ENCODE measurements around the gene CLIP4. TPM values are rescaled to one million over a fixed set of nuclear protein-coding genes. Genes with fewer than 3 reads are reported as not detected.

Gene CLIP4
- total and polyA plus RNA-seq, 2 donors, result 12.5 to 28.2 TPM

DNA sequence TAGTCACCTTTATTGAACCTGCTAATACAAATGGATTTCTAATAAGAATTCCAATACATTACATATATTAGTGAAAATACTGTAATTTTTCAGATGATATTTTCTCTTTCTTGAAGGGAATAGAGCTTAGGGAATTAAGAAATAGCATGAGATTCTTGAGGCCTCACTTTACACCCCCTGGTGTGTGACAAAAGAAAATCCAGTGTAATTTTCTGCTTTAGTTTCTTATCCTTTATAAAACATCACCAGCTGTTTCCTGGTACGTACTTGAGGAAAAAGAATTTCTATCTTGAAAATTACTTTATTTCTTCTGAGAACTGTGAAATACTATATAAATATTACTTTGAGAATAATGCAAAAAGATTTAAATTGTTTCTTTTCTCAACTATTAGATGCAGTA is 71.6 kb downstream of the CLIP4 start:
- Histone ChIP-seq H3K27me3 (ENCODE audit: control insufficient read depth in 2 of 2, insufficient read depth in 1 of 2, low read length in 1 of 2) (no peaks in the 10 kb centered on the region), H3K9me3 (ENCODE audit: control insufficient read depth in 2 of 2, insufficient read depth in 1 of 2, low read length in 1 of 2) (peaks cover 2 to 5% of the 10 kb centered on the region in 2 donors), H3K36me3 (ENCODE audit: control insufficient read depth in 2 of 2, insufficient read depth in 2 of 2, low read length in 1 of 2) (peaks cover 0 to 4% of the 10 kb centered on the region in 2 donors), H3K27ac (ENCODE audit: low read depth in 1 of 2, low read length in 1 of 2) (no peak overlapping the region), H3K4me3 (ENCODE audit: low read length in 2 of 2) (no peak overlapping the region), H3K4me1 (ENCODE audit: control insufficient read depth in 2 of 2, insufficient read depth in 2 of 2, low read length in 2 of 2) (peaks cover 16 to 24% of the 10 kb centered on the region in 2 donors)
- no peak for DNase-seq (ENCODE audit: low read depth in 6 of 9, low spot score in 9 of 9)
- WGBS, result 99% methylated on average over 1 of the region's 1 CpG

DNA sequence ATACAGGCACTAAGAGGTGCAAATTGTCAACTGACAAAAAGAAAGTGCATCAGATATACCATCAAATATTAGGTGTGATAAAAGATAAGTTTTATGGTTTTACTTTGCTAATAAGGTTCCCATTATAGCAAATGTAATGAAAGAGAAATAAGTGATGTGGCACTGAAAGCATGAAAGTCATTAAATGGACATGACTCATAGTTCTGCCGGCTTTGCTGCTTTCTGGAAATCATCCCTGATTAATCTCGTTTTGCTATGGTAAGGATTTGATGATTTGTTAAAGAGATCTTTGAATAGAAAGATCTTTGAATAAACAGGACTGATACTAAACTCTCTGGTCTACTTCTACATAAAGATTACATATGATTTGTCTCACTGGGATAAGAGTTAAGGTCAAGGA is 72.7 kb downstream of the CLIP4 start:
- H3K9me3 ChIP-seq (ENCODE audit: control insufficient read depth in 2 of 2, insufficient read depth in 1 of 2, low read length in 1 of 2), result peaks cover 2 to 5% of the 10 kb centered on the region in 2 donors
- no peak for DNase-seq (ENCODE audit: low read depth in 6 of 9, low spot score in 9 of 9)
- WGBS, result 96% methylated on average over 2 of the region's 2 CpGs
- no peak overlapping the region for H3K27ac ChIP-seq (ENCODE audit: low read depth in 1 of 2, low read length in 1 of 2)
- no peaks in the 10 kb centered on the region for H3K27me3 ChIP-seq (ENCODE audit: control insufficient read depth in 2 of 2, insufficient read depth in 1 of 2, low read length in 1 of 2)
- peaks cover 17 to 29% of the 10 kb centered on the region in 2 donors for H3K4me1 ChIP-seq (ENCODE audit: control insufficient read depth in 2 of 2, insufficient read depth in 2 of 2, low read length in 2 of 2)
- H3K4me3 ChIP-seq (ENCODE audit: low read length in 2 of 2), result no peak overlapping the region
- peaks cover 0 to 4% of the 10 kb centered on the region in 2 donors for H3K36me3 ChIP-seq (ENCODE audit: control insufficient read depth in 2 of 2, insufficient read depth in 2 of 2, low read length in 1 of 2)

DNA sequence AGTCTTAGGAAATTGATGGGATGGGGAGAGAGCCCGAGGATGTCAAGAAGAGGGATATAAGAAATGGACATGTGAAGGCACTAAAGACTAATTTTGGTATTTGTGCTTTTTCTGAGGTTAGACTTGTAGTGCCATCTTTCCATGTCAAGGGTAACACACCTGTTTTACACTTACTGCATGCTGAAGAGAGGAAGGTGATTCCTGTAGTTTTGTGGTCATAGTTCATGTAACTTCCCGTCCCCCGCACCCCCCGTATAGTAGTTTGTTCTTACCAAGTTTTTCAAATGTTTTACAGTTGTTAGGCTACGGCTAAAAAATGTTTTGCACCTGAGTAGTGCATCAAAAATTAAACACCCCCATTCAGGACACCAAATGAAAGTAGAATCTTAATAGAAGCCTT is 73.8 kb downstream of the CLIP4 start:
- 2% methylated on average over 5 of the region's 5 CpGs for WGBS
- H3K36me3 ChIP-seq (ENCODE audit: control insufficient read depth in 2 of 2, insufficient read depth in 2 of 2, low read length in 1 of 2), result peaks cover 0 to 4% of the 10 kb centered on the region in 2 donors
- H3K27ac ChIP-seq (ENCODE audit: low read depth in 1 of 2, low read length in 1 of 2), result peak overlapping the region; percentile 48 to 76
- peaks cover 2 to 5% of the 10 kb centered on the region in 2 donors for H3K9me3 ChIP-seq (ENCODE audit: control insufficient read depth in 2 of 2, insufficient read depth in 1 of 2, low read length in 1 of 2)
- H3K27me3 ChIP-seq (ENCODE audit: control insufficient read depth in 2 of 2, insufficient read depth in 1 of 2, low read length in 1 of 2), result no peaks in the 10 kb centered on the region
- no peak overlapping the region for H3K4me3 ChIP-seq (ENCODE audit: low read length in 2 of 2)
- DNase-seq (ENCODE audit: low read depth in 6 of 9, low spot score in 9 of 9), result peak in 7 of 9 donors; percentile 50 to 90 (median 76)
- peaks cover 18 to 29% of the 10 kb centered on the region in 2 donors for H3K4me1 ChIP-seq (ENCODE audit: control insufficient read depth in 2 of 2, insufficient read depth in 2 of 2, low read length in 2 of 2)

DNA sequence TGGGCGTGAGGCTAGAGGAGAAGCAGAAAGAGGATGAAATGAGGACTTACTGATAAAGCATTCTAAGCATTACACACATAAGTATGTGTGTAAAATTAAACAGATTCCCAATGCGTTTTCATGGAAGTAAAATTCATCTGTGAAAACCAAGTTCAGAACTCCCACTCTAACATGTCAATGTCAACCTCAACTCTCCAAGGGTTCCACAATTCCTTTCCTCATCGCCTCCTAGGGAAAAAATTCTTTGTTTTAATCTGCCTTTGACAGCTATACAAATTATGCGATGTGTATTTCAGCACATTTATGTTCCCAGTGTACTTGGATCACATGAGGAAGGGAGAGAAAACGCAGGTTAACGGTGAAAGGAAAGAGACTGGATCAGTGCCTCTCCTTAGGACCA is 76.6 kb downstream of the CLIP4 start:
- Histone ChIP-seq H3K36me3 (ENCODE audit: control insufficient read depth in 2 of 2, insufficient read depth in 2 of 2, low read length in 1 of 2) (peaks cover 0 to 4% of the 10 kb centered on the region in 2 donors), H3K4me3 (ENCODE audit: low read length in 2 of 2) (no peak overlapping the region), H3K27ac (ENCODE audit: low read depth in 1 of 2, low read length in 1 of 2) (no peak overlapping the region), H3K27me3 (ENCODE audit: control insufficient read depth in 2 of 2, insufficient read depth in 1 of 2, low read length in 1 of 2) (no peaks in the 10 kb centered on the region), H3K9me3 (ENCODE audit: control insufficient read depth in 2 of 2, insufficient read depth in 1 of 2, low read length in 1 of 2) (peaks cover 2 to 5% of the 10 kb centered on the region in 2 donors), H3K4me1 (ENCODE audit: control insufficient read depth in 2 of 2, insufficient read depth in 2 of 2, low read length in 2 of 2) (peaks cover 23 to 29% of the 10 kb centered on the region in 2 donors)
- WGBS, result 97% methylated on average over 6 of the region's 6 CpGs
- DNase-seq (ENCODE audit: low read depth in 6 of 9, low spot score in 9 of 9), result no peak

DNA sequence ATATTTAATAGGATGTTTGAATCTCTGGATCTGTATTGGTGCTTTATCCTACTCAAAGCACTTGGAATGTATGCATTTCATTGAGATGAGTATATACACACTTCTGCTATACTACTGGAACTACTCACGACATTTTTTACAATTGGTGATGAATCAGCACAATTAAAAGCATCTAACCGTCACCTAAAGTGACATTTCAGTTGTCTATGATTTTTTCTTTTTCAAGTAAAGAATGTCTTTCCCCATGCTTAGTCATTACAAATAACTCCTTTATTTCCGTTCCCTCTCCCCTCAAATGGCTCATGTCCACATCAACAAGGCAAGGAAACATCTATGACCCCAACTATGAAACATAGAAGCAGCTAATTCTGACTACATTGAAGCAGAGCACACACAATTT is 77.3 kb downstream of the CLIP4 start:
- no peaks in the 10 kb centered on the region for H3K27me3 ChIP-seq (ENCODE audit: control insufficient read depth in 2 of 2, insufficient read depth in 1 of 2, low read length in 1 of 2)
- no peak overlapping the region for H3K27ac ChIP-seq (ENCODE audit: low read depth in 1 of 2, low read length in 1 of 2)
- no peaks in the 10 kb centered on the region for H3K36me3 ChIP-seq (ENCODE audit: control insufficient read depth in 2 of 2, insufficient read depth in 2 of 2, low read length in 1 of 2)
- peaks cover 23 to 29% of the 10 kb centered on the region in 2 donors for H3K4me1 ChIP-seq (ENCODE audit: control insufficient read depth in 2 of 2, insufficient read depth in 2 of 2, low read length in 2 of 2)
- no peak for DNase-seq (ENCODE audit: low read depth in 6 of 9, low spot score in 9 of 9)
- 72% methylated on average over 3 of the region's 3 CpGs for WGBS
- H3K9me3 ChIP-seq (ENCODE audit: control insufficient read depth in 2 of 2, insufficient read depth in 1 of 2, low read length in 1 of 2), result peaks cover 0 to under 1% of the 10 kb centered on the region in 2 donors
- H3K4me3 ChIP-seq (ENCODE audit: low read length in 2 of 2), result no peak overlapping the region

DNA sequence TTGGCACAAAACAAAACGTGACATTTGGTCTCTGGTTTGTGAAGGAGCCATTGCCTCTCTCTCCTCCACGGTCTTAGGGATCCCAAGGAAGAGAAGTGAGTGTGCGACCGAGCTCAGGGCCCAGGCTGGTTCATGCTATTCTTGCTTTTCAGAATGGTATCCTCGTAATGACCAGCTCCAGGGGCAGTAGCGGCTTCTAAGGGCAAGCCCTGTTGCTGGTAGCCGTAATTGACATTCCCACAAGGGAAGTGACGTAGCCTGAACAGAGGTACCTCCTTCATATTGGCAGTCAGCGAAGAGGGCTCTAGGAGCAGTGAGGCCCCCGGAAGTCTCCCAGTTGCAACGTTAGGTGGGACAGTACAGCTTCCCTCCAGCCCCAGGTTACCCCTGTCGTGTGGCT is 77.9 kb downstream of the CLIP4 start:
- Histone ChIP-seq H3K9me3 (ENCODE audit: control insufficient read depth in 2 of 2, insufficient read depth in 1 of 2, low read length in 1 of 2) (no peaks in the 10 kb centered on the region), H3K36me3 (ENCODE audit: control insufficient read depth in 2 of 2, insufficient read depth in 2 of 2, low read length in 1 of 2) (no peaks in the 10 kb centered on the region), H3K27ac (ENCODE audit: low read depth in 1 of 2, low read length in 1 of 2) (no peak overlapping the region), H3K27me3 (ENCODE audit: control insufficient read depth in 2 of 2, insufficient read depth in 1 of 2, low read length in 1 of 2) (no peaks in the 10 kb centered on the region), H3K4me1 (ENCODE audit: control insufficient read depth in 2 of 2, insufficient read depth in 2 of 2, low read length in 2 of 2) (peaks cover 23 to 28% of the 10 kb centered on the region in 2 donors), H3K4me3 (ENCODE audit: low read length in 2 of 2) (no peak overlapping the region)
- 98% methylated on average over 12 of the region's 12 CpGs for WGBS
- no peak for DNase-seq (ENCODE audit: low read depth in 6 of 9, low spot score in 9 of 9)

DNA sequence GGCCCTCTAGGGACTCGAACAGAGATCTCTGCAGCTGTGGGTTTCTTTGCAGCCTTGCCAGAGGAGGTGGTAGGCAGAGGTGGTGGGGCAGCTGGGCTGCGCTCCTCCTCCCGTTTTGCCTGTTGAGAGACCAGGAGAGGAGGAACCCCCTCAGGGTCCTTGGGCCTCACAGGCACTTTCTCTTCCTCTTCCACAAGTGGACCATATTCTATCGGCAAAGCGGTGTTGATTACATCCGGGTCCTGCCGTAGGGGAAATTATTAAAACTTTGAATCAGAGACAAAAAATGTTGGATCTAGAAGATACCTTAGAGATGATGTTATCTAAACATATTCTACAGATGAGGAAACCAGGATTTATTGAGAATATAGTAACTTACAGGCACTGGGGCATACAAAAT is 78.5 kb downstream of the CLIP4 start:
- no peaks in the 10 kb centered on the region for H3K36me3 ChIP-seq (ENCODE audit: control insufficient read depth in 2 of 2, insufficient read depth in 2 of 2, low read length in 1 of 2)
- peaks cover 18 to 22% of the 10 kb centered on the region in 2 donors for H3K4me1 ChIP-seq (ENCODE audit: control insufficient read depth in 2 of 2, insufficient read depth in 2 of 2, low read length in 2 of 2)
- H3K4me3 ChIP-seq (ENCODE audit: low read length in 2 of 2), result no peak overlapping the region
- no peaks in the 10 kb centered on the region for H3K9me3 ChIP-seq (ENCODE audit: control insufficient read depth in 2 of 2, insufficient read depth in 1 of 2, low read length in 1 of 2)
- DNase-seq (ENCODE audit: low read depth in 6 of 9, low spot score in 9 of 9), result no peak
- 84% methylated on average over 7 of the region's 7 CpGs for WGBS
- H3K27me3 ChIP-seq (ENCODE audit: control insufficient read depth in 2 of 2, insufficient read depth in 1 of 2, low read length in 1 of 2), result no peaks in the 10 kb centered on the region
- H3K27ac ChIP-seq (ENCODE audit: low read depth in 1 of 2, low read length in 1 of 2), result no peak overlapping the region

DNA sequence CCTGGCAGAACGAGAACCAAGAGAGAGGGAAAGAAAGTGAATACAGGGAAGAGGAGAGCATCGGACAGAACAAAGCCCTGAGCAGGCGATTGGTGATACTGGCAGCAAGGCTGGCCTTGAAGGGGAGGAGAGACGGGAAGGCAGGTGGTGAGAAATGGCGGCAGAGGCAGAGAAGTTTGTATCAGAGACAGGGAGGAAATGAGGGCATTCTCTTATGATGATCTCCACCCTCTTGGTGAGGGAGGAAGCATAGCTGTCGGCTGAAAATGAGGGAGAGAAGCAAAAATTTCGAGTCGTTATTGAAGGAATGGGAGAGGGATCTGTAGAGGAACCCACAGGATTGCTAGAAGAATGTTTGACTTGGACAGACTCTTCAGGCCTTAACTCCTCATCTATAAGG is 80.6 kb downstream of the CLIP4 start:
- peaks cover 7 to 12% of the 10 kb centered on the region in 2 donors for H3K4me1 ChIP-seq (ENCODE audit: control insufficient read depth in 2 of 2, insufficient read depth in 2 of 2, low read length in 2 of 2)
- H3K36me3 ChIP-seq (ENCODE audit: control insufficient read depth in 2 of 2, insufficient read depth in 2 of 2, low read length in 1 of 2), result no peaks in the 10 kb centered on the region
- no peak overlapping the region for H3K4me3 ChIP-seq (ENCODE audit: low read length in 2 of 2)
- DNase-seq (ENCODE audit: low read depth in 6 of 9, low spot score in 9 of 9), result peak in 1 of 9 donors; percentile 25
- no peaks in the 10 kb centered on the region for H3K9me3 ChIP-seq (ENCODE audit: control insufficient read depth in 2 of 2, insufficient read depth in 1 of 2, low read length in 1 of 2)
- H3K27ac ChIP-seq (ENCODE audit: low read depth in 1 of 2, low read length in 1 of 2), result no peak overlapping the region
- H3K27me3 ChIP-seq (ENCODE audit: control insufficient read depth in 2 of 2, insufficient read depth in 1 of 2, low read length in 1 of 2), result no peaks in the 10 kb centered on the region
- 92% methylated on average over 8 of the region's 8 CpGs for WGBS

DNA sequence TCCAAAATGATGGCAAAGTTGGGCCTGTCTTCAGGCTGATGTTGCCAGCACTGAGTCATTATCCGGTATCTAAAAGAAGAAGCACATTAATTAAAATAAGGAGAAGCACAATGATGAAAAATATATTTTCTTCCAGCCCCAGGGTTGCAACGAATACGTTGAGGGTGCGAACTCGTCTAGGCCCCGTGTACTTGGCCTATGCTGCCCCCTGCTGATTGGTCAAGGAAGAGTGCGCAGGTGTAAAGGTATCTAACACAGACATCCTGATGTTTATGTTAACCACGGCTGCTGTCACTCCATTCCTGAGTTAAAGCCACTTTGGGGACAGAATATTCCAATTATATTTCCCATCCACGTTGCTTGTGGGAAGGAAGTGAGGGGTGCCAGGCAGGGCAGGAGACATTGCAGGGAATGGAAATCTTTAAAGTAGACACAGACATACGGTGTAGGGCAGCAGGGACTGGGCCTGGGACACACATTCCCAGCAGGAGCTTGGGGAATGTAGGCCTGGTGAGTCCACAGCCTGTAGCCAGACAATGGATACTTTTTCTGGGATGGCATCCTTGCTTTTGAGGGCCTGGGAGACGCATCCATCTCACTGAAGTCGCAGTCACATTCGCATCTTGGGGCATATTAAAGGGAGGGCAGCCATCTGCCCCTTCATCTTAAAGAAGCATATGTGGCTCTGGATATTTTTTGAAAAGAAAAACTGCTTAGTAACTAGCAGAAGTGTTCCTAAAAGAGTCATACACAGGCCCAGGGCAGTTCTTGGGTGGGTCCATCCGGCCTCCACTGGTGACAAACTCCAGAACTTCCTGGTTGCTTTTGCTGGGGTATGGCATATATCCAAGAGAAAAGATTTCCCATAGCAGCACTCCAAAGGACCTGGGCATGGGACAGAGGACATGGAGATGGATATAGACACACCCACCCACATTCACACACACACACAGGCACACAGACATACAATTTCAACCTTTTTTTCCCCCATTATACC is 81.9 kb downstream of the CLIP4 start:
- Histone ChIP-seq H3K27me3 (ENCODE audit: control insufficient read depth in 2 of 2, insufficient read depth in 1 of 2, low read length in 1 of 2) (no peaks in the 10 kb centered on the region), H3K4me3 (ENCODE audit: low read length in 2 of 2) (no peak overlapping the region), H3K36me3 (ENCODE audit: control insufficient read depth in 2 of 2, insufficient read depth in 2 of 2, low read length in 1 of 2) (no peaks in the 10 kb centered on the region), H3K9me3 (ENCODE audit: control insufficient read depth in 2 of 2, insufficient read depth in 1 of 2, low read length in 1 of 2) (no peaks in the 10 kb centered on the region), H3K4me1 (ENCODE audit: control insufficient read depth in 2 of 2, insufficient read depth in 2 of 2, low read length in 2 of 2) (peaks cover 3 to 7% of the 10 kb centered on the region in 2 donors), H3K27ac (ENCODE audit: low read depth in 1 of 2, low read length in 1 of 2) (no peak overlapping the region)
- DNase-seq (ENCODE audit: low read depth in 6 of 9, low spot score in 9 of 9), result peak; percentile 46 to 93 (median 76)
- WGBS, result 38% methylated on average over 14 of the region's 14 CpGs

All from thymus (tissue), 11 donors.